Stimulated activated effector memory CD8-positive, alpha-beta T cell treated with anti-CD3 and anti-CD28 coated beads, Interleukin-12 subunit alpha, Interleukin-12 subunit beta, amount 100 ng/mL, for 72 hours (primary cell): Measurements from ENCODE around the gene SEC24D.
"Not testable (repeated sequence)": the region's sequence is repeated elsewhere in the genome, so short reads cannot be mapped to it uniquely, and the experiment has no call there.

Experiments
- ATAC-seq: fragments of 150-1000 bp; cut with Tn5 transposase; 2 replicates; pipeline ENCODE4 v1.10.0; 2021
- DNase-seq, 2 donors: peaks; one replicate each; pipeline ENCODE4 v3.0.0; 2021 to 2022; ENCODE audit warnings: low spot score in 2 of 2
- H3K27ac Mint-ChIP-seq: one replicate; pipeline ENCODE4 v1.8.0; 2022; ENCODE audit warnings: mild to moderate bottlenecking, mixed read lengths
- H3K36me3 Mint-ChIP-seq: one replicate; pipeline ENCODE4 v1.8.0; 2022; ENCODE audit warnings: mild to moderate bottlenecking, mixed read lengths
- H3K4me1 Mint-ChIP-seq: one replicate; pipeline ENCODE4 v1.8.0; 2022; ENCODE audit warnings: mixed read lengths
- H3K4me3 Mint-ChIP-seq: one replicate; pipeline ENCODE4 v1.8.0; 2022; ENCODE audit warnings: mild to moderate bottlenecking, mixed read lengths
- H3K9me3 Mint-ChIP-seq: one replicate; pipeline ENCODE4 v1.8.0; 2022; ENCODE audit warnings: mixed read lengths

The SEC24D gene

DNA sequence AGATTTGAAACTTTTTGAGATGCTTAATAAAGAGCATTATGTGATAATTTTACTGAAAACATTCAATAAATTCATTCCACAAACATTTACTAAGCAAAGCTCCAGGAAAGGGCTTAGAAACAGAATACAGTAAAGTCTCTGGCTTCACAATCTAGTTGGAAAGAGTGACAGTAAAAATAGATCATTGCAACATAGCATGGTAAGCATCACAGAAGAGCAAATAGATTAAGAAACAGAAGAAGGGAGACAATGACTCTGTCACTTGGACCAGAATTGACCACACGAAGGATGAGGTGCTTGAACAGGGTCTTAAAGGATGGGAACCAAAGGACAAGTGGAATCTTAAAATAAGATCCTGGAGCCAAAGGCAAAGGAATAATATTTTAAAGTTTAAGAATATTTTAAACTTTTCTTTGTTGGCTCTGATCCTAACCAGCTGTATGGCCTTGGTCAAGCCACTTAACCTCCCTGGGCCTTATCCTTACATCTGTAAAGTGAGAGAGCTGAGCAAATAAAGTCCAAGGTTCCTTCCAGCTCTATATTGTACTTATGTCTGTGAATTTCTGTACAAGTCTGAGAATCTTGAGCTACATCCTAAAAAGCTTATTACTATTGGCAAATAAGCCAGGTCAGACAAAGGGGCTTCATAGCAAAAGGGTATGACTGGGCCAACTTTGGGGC, 33.9 kb downstream of the SEC24D start:
- H3K4me1 Mint-ChIP-seq, result no peaks in the 10 kb centered on the region
- H3K4me3 Mint-ChIP-seq, result no peak overlapping the region
- no peak overlapping the region for H3K27ac Mint-ChIP-seq
- DNase-seq (no peak), ATAC-seq (no peak)
- no peaks in the 10 kb centered on the region for H3K9me3 Mint-ChIP-seq
- peaks cover 96% of the 10 kb centered on the region for H3K36me3 Mint-ChIP-seq

- Mint-ChIP-seq H3K36me3 (peaks cover 96% of the 10 kb centered on the region), H3K27ac (no peak overlapping the region), H3K4me1 (no peaks in the 10 kb centered on the region), H3K4me3 (no peak overlapping the region), H3K9me3 (no peaks in the 10 kb centered on the region)
- ATAC-seq (no peak), DNase-seq (no peak)
These were observed 36.5 kb downstream of the SEC24D start for GRCh38 chr4:118799231-118799942.

DNA sequence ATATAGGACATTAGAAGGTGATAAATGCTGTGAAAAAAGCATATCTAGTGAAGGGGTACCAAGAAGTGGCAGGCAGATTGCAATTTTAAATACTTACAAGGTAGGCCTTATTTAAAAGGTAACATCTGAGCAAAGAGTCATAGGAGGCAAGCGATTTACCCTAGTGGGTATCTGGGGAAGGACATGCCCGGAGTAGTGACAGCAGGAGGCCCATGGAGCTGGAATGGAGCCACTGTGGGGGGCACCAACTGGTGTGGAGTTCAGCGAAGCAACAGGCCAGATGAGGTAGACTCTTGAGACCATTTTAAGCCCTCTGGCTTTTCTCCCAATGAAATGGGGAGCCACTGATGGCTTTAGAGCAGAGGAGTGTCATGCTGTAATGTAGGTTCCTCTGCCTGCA, 37.3 kb downstream of the SEC24D start:
- no peak overlapping the region for H3K27ac Mint-ChIP-seq
- peaks cover 94% of the 10 kb centered on the region for H3K36me3 Mint-ChIP-seq

DNA sequence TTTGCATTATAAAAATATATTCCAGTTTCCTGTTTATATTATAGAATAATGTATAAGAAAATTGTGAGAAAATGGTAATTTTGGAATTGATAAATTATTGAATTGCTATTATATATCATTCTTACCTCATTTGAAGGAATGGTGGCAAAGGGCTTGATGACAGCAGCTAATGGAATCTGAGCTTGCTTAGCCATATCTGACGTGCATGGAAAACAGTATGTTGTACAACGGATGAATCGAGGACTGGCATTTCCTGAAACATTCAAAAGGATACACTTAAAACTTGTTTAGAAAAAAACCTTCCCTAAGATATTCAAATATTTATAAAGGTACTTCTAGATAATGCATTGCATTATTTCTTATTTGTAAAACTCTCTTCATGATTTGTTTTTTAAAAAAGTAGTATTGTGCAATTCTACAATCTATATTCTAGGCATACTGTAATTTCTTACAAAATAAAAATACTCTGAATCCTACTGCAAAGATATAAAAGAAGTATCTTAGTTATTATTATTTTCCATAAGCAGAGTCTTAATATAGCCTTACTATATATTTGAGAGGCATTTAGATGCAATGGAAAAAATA, 38.3 kb downstream of the SEC24D start:
- Mint-ChIP-seq H3K4me3 (no peak overlapping the region), H3K4me1 (no peaks in the 10 kb centered on the region), H3K9me3 (no peaks in the 10 kb centered on the region), H3K36me3 (peaks cover 94% of the 10 kb centered on the region), H3K27ac (no peak overlapping the region)
- no peak for DNase-seq
- ATAC-seq, result no peak

More for the DNA sequence above, 37.3 kb downstream of the SEC24D start:
- ATAC-seq (no peak), DNase-seq (no peak)
- Mint-ChIP-seq H3K9me3 (no peaks in the 10 kb centered on the region), H3K4me3 (no peak overlapping the region), H3K4me1 (no peaks in the 10 kb centered on the region)

GRCh38 chr4:118791690-118792446, 44.1 kb downstream of the SEC24D start:
- H3K36me3 Mint-ChIP-seq, result peaks cover 68% of the 10 kb centered on the region

GRCh38 chr4:118790544-118790943, 45.4 kb downstream of the SEC24D start:
- no peak overlapping the region for H3K27ac Mint-ChIP-seq
- H3K4me3 Mint-ChIP-seq, result no peak overlapping the region
- no peaks in the 10 kb centered on the region for H3K4me1 Mint-ChIP-seq
- H3K36me3 Mint-ChIP-seq, result peaks cover 55% of the 10 kb centered on the region
- no peaks in the 10 kb centered on the region for H3K9me3 Mint-ChIP-seq
- DNase-seq, result no peak
- no peak for ATAC-seq

More at GRCh38 chr4:118791690-118792446, 44.1 kb downstream of the SEC24D start:
- H3K4me3 Mint-ChIP-seq, DNase-seq, H3K4me1 Mint-ChIP-seq, ATAC-seq, H3K9me3 Mint-ChIP-seq, H3K27ac Mint-ChIP-seq: not testable (repeated sequence)

- H3K9me3 Mint-ChIP-seq, result no peaks in the 10 kb centered on the region
- H3K4me1 Mint-ChIP-seq, result no peaks in the 10 kb centered on the region
- ATAC-seq, result no peak
- no peak overlapping the region for H3K27ac Mint-ChIP-seq
- no peak overlapping the region for H3K4me3 Mint-ChIP-seq
- DNase-seq, result no peak
- peaks cover 45% of the 10 kb centered on the region for H3K36me3 Mint-ChIP-seq
These were observed 47.0 kb downstream of the SEC24D start for GRCh38 chr4:118788911-118789310.

DNA sequence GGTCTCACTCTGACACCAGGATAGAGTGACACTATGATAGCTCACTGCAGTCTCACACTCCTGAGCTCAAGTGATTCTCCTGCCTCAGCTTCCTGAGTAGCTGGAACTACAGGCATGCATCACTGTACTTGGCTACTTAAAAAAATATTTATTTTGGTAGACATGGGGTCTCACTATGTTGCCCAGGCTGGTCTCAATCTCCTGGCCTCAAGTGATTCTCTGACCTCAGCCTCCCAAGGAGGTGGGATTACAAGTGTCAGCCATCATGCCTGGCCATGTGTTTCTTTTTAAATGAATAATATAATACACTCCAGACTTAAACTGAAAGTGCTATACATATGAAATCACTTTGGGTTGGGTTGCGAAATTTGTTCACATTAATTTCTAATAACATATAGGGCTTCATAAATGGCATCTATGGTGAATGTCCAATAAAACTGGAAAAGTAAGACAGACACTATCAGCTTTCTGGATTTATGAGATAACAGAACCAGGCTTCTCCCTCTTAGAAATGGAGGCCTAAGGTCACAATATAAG, 48.0 kb downstream of the SEC24D start:
- no peak for ATAC-seq
- no peak overlapping the region for H3K4me3 Mint-ChIP-seq
- no peak overlapping the region for H3K27ac Mint-ChIP-seq
- no peaks in the 10 kb centered on the region for H3K4me1 Mint-ChIP-seq
- no peaks in the 10 kb centered on the region for H3K9me3 Mint-ChIP-seq
- DNase-seq, result no peak
- H3K36me3 Mint-ChIP-seq, result peaks cover 45% of the 10 kb centered on the region

- no peak for DNase-seq
- peaks cover 3% of the 10 kb centered on the region for H3K9me3 Mint-ChIP-seq
- peaks cover 6% of the 10 kb centered on the region for H3K4me1 Mint-ChIP-seq
- no peak overlapping the region for H3K27ac Mint-ChIP-seq
- H3K36me3 Mint-ChIP-seq, result peaks cover 39% of the 10 kb centered on the region
- H3K4me3 Mint-ChIP-seq, result no peak overlapping the region
- ATAC-seq, result no peak
These were observed 51.1 kb downstream of the SEC24D start for GRCh38 chr4:118784776-118785175.

- H3K4me1 Mint-ChIP-seq, result peaks cover 6% of the 10 kb centered on the region
- no peak overlapping the region for H3K27ac Mint-ChIP-seq
- H3K36me3 Mint-ChIP-seq, result peaks cover 30% of the 10 kb centered on the region
- H3K4me3 Mint-ChIP-seq, result no peak overlapping the region
- peaks cover 3% of the 10 kb centered on the region for H3K9me3 Mint-ChIP-seq
- DNase-seq (no peak), ATAC-seq (no peak)
These were observed 52.0 kb downstream of the SEC24D start for GRCh38 chr4:118783887-118784286.

- DNase-seq, H3K9me3 Mint-ChIP-seq, H3K27ac Mint-ChIP-seq, H3K4me3 Mint-ChIP-seq, ATAC-seq, H3K4me1 Mint-ChIP-seq: not testable (repeated sequence)
- peaks cover 28% of the 10 kb centered on the region for H3K36me3 Mint-ChIP-seq
These were observed 53.0 kb downstream of the SEC24D start for GRCh38 chr4:118782886-118783285.

DNA sequence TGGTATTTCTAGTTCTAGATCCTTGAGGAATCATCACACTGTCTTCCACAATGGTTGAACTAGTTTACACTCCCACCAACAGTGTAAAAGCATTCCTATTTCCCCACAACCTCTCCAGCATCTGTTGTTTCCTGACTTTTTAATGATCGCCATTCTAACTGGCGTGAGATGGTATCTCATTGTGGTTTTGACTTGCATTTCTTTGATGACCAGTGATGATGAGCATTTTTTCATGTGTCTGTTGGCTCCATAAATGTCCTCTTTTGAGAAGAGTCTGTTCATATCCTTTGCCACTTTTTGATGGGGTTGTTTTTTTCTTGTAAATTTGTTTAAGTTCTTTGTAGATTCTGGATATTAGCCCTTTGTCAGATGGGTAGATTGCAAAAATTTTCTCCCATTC, 58.3 kb downstream of the SEC24D start:
- ATAC-seq, H3K27ac Mint-ChIP-seq, H3K9me3 Mint-ChIP-seq, H3K4me3 Mint-ChIP-seq, DNase-seq: not testable (repeated sequence)
- H3K36me3 Mint-ChIP-seq, result peaks cover 12% of the 10 kb centered on the region
- H3K4me1 Mint-ChIP-seq, result peaks cover 12% of the 10 kb centered on the region

GRCh38 chr4:118776955-118777640, 58.8 kb downstream of the SEC24D start:
- peaks cover 12% of the 10 kb centered on the region for H3K4me1 Mint-ChIP-seq
- H3K27ac Mint-ChIP-seq, ATAC-seq, DNase-seq, H3K4me3 Mint-ChIP-seq, H3K36me3 Mint-ChIP-seq, H3K9me3 Mint-ChIP-seq: not testable (repeated sequence)

DNA sequence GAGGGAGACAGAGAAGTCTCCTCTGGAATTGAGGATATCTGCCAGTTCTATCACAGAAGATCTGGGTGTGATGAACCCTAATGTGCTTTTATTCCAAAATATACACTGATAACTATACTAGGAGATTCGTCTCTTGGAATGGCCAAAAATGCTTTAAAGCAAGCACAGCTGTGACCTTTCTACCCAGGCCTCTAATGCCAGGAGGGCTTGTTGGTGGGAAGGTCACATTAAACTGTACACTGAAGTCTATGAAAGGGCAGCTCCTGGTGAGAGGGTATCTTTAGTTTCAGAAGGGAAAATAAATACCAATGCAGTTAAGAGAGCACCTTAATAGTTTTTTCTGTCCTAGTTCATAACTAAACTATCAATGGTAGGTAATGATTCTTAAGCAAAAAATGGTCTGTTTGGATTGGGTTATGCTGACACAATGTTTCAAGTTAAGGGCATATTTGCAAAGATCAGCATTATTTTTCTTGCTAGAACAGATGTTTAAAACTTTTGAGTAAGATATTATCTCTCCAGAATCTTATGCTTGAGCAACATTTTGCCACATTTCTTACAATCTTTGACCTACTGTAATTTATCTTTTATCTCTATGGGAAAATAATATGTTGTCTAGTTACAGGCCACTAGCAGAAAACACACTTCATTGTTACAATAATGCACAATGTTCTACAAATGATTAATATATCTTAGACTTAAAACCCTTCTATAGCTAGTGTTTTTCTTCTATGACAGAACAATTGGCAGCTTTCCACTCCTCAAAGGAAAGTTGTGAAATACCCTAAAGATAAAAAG, 59.6 kb downstream of the SEC24D start:
- Mint-ChIP-seq H3K4me1 (peaks cover 12% of the 10 kb centered on the region), H3K27ac (no peak overlapping the region), H3K36me3 (peaks cover 9% of the 10 kb centered on the region), H3K9me3 (peaks cover 3% of the 10 kb centered on the region), H3K4me3 (no peak overlapping the region)
- DNase-seq, result no peak
- ATAC-seq, result no peak
